Vagina (tissue), 2 donors: ENCODE data around the gene PLXNA3.

Source experiments
- CTCF ChIP-seq, 3 experiments: fragments of 450-650 bp in 2 of 3; fragments of 200-600 bp in 1 of 3; sonication (generic) in 1 of 3; IDR thresholded peaks; one replicate each; pipeline ENCODE4 v1.5.1; 2017 to 2019; ENCODE audit warnings: antibody characterized with exemption in 3 of 3, mild to moderate bottlenecking in 2 of 3, moderate library complexity in 2 of 3
- POLR2A ChIP-seq, 2 donors: fragments of 450-650 bp; IDR thresholded peaks; one replicate each; pipeline ENCODE4 v1.6.1; 2017; ENCODE audit warnings: antibody characterized with exemption in 2 of 2, mild to moderate bottlenecking in 2 of 2, moderate library complexity in 2 of 2

GRCh38 chrX:154412468-154412867, 45.6 kb upstream of the PLXNA3 start:
- TF ChIP-seq POLR2A (IDR thresholded peaks at IDR 0.05) (no peak), CTCF (IDR thresholded peaks at IDR 0.05) (no peak)
